Gastroesophageal sphincter (tissue), 4 donors: ENCODE results near the gene WDR87. TPM values are rescaled to one million over a fixed set of nuclear protein-coding genes. Genes with fewer than 3 reads are reported as not detected.

Experiments
- ATAC-seq: fragments of 150-250 bp; one replicate; pipeline ENCODE4 v1.9.1; 2016; ENCODE audit warnings: mild to moderate bottlenecking, moderate library complexity
- H3K27ac ChIP-seq, 4 donors: fragments of 200-600 bp; sonication (generic) in 3 of 4; 1 replicate in 3 of 4; 2 replicates in 1 of 4; pipeline ENCODE4 v1.5.1; 2016 to 2019
- H3K27me3 ChIP-seq: fragments of 200-600 bp; sonication (generic); one replicate; pipeline ENCODE4 v1.5.1; 2019
- H3K36me3 ChIP-seq, 2 donors: fragments of 200-600 bp; sonication (generic); one replicate each; pipeline ENCODE4 v1.5.1; 2019; ENCODE audit warnings: control low read depth in 1 of 2
- H3K4me1 ChIP-seq, 3 donors: fragments of 200-600 bp; sonication (generic); 1 replicate in 2 of 3; 2 replicates in 1 of 3; pipeline ENCODE4 v1.5.1; 2016 to 2019; ENCODE audit warnings: control low read depth in 2 of 3
- H3K4me3 ChIP-seq, 2 donors: fragments of 200-600 bp; sonication (generic); one replicate each; pipeline ENCODE4 v1.5.1; 2019; ENCODE audit warnings: mild to moderate bottlenecking in 1 of 2, moderate library complexity in 1 of 2
- H3K9me3 ChIP-seq, 3 donors: fragments of 200-600 bp; sonication (generic); one replicate each; pipeline ENCODE4 v1.5.1; 2017 to 2019; ENCODE audit warnings: control low read depth in 2 of 3
- EP300 ChIP-seq: sonication (generic); formaldehyde crosslinking; IDR thresholded peaks from one replicate; pipeline ENCODE4 v1.6.1; 2017; ENCODE audit warnings: antibody characterized with exemption, mild to moderate bottlenecking
- POLR2A ChIP-seq, 2 donors: fragments of 450-650 bp; IDR thresholded peaks; one replicate each; pipeline ENCODE4 v1.6.1; 2017; ENCODE audit warnings: antibody characterized with exemption in 2 of 2, mild to moderate bottlenecking in 2 of 2, moderate library complexity in 1 of 2
- POLR2AphosphoS5 ChIP-seq: sonication (generic); formaldehyde crosslinking; IDR thresholded peaks from one replicate; pipeline ENCODE4 v1.6.1; 2017; ENCODE audit warnings: antibody characterized with exemption
- WGBS, 2 donors: methylation state at CpG; one replicate each; pipeline ENCODE4 v1.1.5; 2018; ENCODE audit warnings: low coverage in 1 of 2; 5-methylcytosine and 5-hydroxymethylcytosine counted together
- total RNA-seq, 4 donors: library from RNA; depleted of rRNA; stranded (reverse); fragments of >200 nt; gene quantifications; one replicate each; pipeline ENCODE4 v1.1.0, GENCODE V29; 2016
- TF ChIP-seq, protein P1 (sequence below), 4 experiments: fragments of 200-600 bp in 2 of 4; fragments of 450-650 bp in 2 of 4; sonication (generic) in 1 of 4; IDR thresholded peaks; one replicate each; pipeline ENCODE4 v1.5.1; 2017 to 2019; ENCODE audit warnings: antibody characterized with exemption in 4 of 4, mild to moderate bottlenecking in 2 of 4, moderate library complexity in 2 of 4

Gene WDR87
- total RNA-seq, 4 donors from 2014 or later = not detected

DNA sequence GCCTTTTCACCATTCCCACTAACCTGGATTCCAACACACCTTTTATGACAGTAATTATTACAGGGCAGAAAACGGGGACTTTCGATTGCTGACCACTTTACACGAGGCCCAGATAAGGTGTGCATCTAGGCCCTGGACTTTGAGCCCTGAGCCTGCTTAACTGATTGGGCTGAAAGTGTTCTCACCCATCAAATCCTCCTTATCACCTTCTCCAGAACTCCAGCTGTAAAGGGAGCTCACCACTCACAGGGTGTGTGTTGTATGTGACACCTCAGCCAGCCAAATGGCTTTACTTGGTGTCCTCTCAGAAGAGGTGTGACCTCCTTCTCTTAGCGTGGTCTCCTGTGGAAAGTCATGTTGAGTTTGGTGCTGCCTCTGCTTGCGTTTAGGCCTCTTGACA lies 37.1 kb upstream of the WDR87 start:
- no peak for ATAC-seq
- no peaks in the 10 kb centered on the region for H3K27me3 ChIP-seq
- H3K9me3 ChIP-seq = no peaks in the 10 kb centered on the region
- TF ChIP-seq POLR2A (IDR thresholded peaks at IDR 0.05) (no peak), EP300 (no peak), POLR2AphosphoS5 (no peak)
- TF ChIP-seq, protein P1, sequence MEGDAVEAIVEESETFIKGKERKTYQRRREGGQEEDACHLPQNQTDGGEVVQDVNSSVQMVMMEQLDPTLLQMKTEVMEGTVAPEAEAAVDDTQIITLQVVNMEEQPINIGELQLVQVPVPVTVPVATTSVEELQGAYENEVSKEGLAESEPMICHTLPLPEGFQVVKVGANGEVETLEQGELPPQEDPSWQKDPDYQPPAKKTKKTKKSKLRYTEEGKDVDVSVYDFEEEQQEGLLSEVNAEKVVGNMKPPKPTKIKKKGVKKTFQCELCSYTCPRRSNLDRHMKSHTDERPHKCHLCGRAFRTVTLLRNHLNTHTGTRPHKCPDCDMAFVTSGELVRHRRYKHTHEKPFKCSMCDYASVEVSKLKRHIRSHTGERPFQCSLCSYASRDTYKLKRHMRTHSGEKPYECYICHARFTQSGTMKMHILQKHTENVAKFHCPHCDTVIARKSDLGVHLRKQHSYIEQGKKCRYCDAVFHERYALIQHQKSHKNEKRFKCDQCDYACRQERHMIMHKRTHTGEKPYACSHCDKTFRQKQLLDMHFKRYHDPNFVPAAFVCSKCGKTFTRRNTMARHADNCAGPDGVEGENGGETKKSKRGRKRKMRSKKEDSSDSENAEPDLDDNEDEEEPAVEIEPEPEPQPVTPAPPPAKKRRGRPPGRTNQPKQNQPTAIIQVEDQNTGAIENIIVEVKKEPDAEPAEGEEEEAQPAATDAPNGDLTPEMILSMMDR (IDR thresholded peaks at IDR 0.05) = no peak
- no peak overlapping the region for H3K27ac ChIP-seq
- no peak overlapping the region for H3K4me3 ChIP-seq
- 85 to 87% methylated on average over 5 of the region's 5 CpGs for WGBS, 2 donors
- no peaks in the 10 kb centered on the region for H3K36me3 ChIP-seq
- H3K4me1 ChIP-seq = no peaks in the 10 kb centered on the region

DNA sequence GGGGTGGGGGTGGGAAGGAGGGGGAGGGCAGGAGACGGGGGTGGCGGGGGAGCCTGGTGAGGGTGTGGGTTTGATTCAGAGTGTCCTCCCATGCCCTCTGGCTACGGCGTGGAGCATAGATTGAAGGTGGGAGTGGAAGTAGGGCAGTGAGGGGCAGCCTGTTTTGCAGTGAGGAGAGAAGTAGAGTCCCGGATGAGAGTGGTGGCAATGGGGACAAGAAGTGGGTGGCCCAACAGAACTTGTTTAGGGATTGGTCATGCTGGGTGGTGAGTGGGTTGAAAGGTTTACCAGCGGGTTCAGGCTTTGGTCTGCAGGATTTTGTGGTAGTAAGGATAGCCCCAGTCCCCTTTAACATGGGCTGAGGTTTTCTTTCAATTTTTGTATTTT lies 36.1 kb upstream of the WDR87 start:
- no peaks in the 10 kb centered on the region for H3K36me3 ChIP-seq
- H3K4me3 ChIP-seq = no peak overlapping the region
- WGBS, 2 donors = 81 to 86% methylated on average over 3 to 6 of the region's 6 CpGs
- no peak for ATAC-seq
- TF ChIP-seq EP300 (no peak), POLR2AphosphoS5 (no peak), POLR2A (IDR thresholded peaks at IDR 0.05) (no peak)
- TF ChIP-seq, protein P1 (IDR thresholded peaks at IDR 0.05) = no peak
- H3K4me1 ChIP-seq = no peaks in the 10 kb centered on the region
- H3K27me3 ChIP-seq = no peaks in the 10 kb centered on the region
- H3K9me3 ChIP-seq = no peaks in the 10 kb centered on the region
- no peak overlapping the region for H3K27ac ChIP-seq

DNA sequence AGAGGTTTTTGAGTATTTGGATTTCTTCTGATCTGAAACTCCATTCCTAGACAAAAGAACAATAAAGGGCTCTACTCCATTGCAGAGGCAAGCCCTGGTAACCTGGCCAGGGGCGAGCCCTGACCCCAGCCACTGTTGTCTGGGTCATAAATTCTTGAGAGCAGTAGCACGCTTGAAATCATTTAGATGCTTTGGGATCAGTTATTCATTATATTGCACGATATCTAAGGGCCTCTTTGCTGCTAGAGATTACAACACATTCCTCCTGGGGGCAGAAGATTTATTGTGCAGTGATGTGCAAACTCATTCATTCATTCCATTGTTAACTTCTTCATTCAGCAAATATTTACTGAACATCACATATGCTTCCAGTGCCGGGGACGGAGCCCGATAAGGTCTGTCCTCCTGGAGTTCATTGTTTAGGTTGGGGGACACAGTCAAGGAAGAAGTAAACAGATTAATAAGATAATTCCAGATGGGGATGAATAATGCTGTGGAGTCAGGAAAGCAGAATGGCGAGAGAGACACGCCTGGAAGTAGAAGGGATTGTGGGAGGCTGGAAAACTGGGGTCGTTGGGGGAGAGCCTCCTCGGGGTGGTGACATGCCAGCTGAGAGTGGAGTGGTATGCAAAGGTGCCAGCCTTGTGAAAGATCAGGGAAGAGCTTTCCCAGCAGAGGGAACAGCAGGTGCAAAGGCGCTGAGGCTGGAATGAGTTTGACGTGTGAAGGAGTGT lies 35.6 kb upstream of the WDR87 start:
- H3K27me3 ChIP-seq = no peaks in the 10 kb centered on the region
- no peak for ATAC-seq
- no peak overlapping the region for H3K4me3 ChIP-seq
- TF ChIP-seq, protein P1 (IDR thresholded peaks at IDR 0.05) = no peak
- TF ChIP-seq EP300 = no peak
- no peak for TF ChIP-seq POLR2A (IDR thresholded peaks at IDR 0.05)
- TF ChIP-seq POLR2AphosphoS5 = no peak
- no peak overlapping the region for H3K27ac ChIP-seq
- H3K4me1 ChIP-seq = no peaks in the 10 kb centered on the region
- 73 to 80% methylated on average over 4 to 9 of the region's 12 CpGs for WGBS, 2 donors
- H3K9me3 ChIP-seq = no peaks in the 10 kb centered on the region
- no peaks in the 10 kb centered on the region for H3K36me3 ChIP-seq

DNA sequence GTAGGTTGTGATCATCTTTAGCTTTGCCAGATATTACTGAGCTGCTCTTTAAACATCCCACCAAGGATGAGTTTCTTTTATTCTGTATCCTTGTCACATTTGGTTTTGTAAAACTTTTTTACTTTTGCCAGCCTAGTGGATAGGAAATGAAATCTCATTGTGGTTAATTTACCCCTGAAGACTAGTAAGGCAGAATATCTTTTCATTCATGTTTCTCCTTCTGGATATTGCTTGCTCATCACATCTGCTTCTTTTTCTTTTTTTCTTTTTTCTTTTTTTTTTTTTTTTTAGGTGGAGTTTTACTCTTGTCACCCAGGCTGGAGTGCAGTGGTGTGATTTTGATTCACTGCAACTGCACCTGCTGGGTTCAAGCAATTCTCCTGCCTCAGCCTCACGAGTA lies 32.0 kb upstream of the WDR87 start:
- peaks cover 0 to 10% (median 0%) of the 10 kb centered on the region in 3 donors for H3K9me3 ChIP-seq
- H3K27me3 ChIP-seq = no peaks in the 10 kb centered on the region
- TF ChIP-seq, protein P1 (IDR thresholded peaks at IDR 0.05) = no peak
- TF ChIP-seq EP300 = no peak
- 100% methylated on average over 1 of the region's 1 CpG for WGBS, 2 donors
- H3K36me3 ChIP-seq = no peaks in the 10 kb centered on the region
- no peak overlapping the region for H3K27ac ChIP-seq
- no peak overlapping the region for H3K4me3 ChIP-seq
- ATAC-seq = no peak
- H3K4me1 ChIP-seq = peaks cover 0 to 11% (median 0%) of the 10 kb centered on the region in 3 donors

DNA sequence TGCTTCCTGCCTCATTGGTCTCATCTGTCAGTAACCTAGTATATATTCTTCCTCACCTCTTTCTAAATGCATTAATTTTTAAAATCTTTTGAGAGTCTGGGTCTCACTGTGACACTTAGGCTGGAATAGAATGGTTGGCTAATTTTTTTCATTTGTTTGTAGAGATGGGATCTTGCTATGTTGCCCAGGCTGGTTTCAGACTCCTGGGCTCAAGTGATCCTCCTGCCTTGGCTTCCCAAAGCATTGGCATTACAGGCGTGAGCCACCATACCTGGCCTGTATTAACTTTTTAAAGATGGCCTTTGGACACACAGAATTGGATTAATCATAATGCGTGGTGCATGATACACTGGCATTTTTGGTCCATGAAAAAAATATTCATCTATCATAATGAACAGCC lies 30.5 kb upstream of the WDR87 start:
- Histone ChIP-seq H3K4me3 (no peak overlapping the region), H3K4me1 (peaks cover 0 to 25% (median 0%) of the 10 kb centered on the region in 3 donors), H3K27me3 (no peaks in the 10 kb centered on the region), H3K36me3 (no peaks in the 10 kb centered on the region), H3K9me3 (peaks cover 0 to 10% (median 0%) of the 10 kb centered on the region in 3 donors), H3K27ac (no peak overlapping the region)
- ATAC-seq = no peak
- TF ChIP-seq POLR2AphosphoS5 (no peak), POLR2A (IDR thresholded peaks at IDR 0.05) (no peak), EP300 (no peak)
- TF ChIP-seq, protein P1 (IDR thresholded peaks at IDR 0.05) = no peak
- 95 to 100% methylated on average over 1 to 2 of the region's 2 CpGs for WGBS, 2 donors
